ENCODE measurements around the gene TTC7B. TPM values are rescaled to one million over a fixed set of nuclear protein-coding genes. Genes with fewer than 3 reads are reported as not detected.

TTC7B gene
- total RNA-seq, 1 donor from 2014 or later = 46.0 TPM

GRCh38 chr14:90804292-90805083 is 11.7 kb downstream of the TTC7B start:
- Histone ChIP-seq H3K36me3 (ENCODE audit: control insufficient read depth, insufficient read depth, low read length) (no peaks in the 10 kb centered on the region), H3K4me3 (ENCODE audit: low read depth, low read length) (no peak overlapping the region), H3K27me3 (ENCODE audit: control insufficient read depth, insufficient read depth, low read length) (no peaks in the 10 kb centered on the region)
- DNase-seq (ENCODE audit: low read depth) = no peak
- no peak for TF ChIP-seq CTCF (IDR thresholded peaks at IDR 0.05; ENCODE audit: insufficient read depth, low read length, poor library complexity, severe bottlenecking)

- Histone ChIP-seq H3K4me3 (ENCODE audit: low read depth, low read length) (no peak overlapping the region), H3K36me3 (ENCODE audit: control insufficient read depth, insufficient read depth, low read length) (no peaks in the 10 kb centered on the region), H3K27me3 (ENCODE audit: control insufficient read depth, insufficient read depth, low read length) (no peaks in the 10 kb centered on the region)
- DNase-seq (ENCODE audit: low read depth) = no peak
- TF ChIP-seq CTCF (IDR thresholded peaks at IDR 0.05; ENCODE audit: insufficient read depth, low read length, poor library complexity, severe bottlenecking) = no peak
Measured at GRCh38 chr14:90803249-90803648, 13.0 kb downstream of the TTC7B start.

- no peaks in the 10 kb centered on the region for H3K36me3 ChIP-seq (ENCODE audit: control insufficient read depth, insufficient read depth, low read length)
- DNase-seq (ENCODE audit: low read depth) = no peak
- H3K27me3 ChIP-seq (ENCODE audit: control insufficient read depth, insufficient read depth, low read length) = no peaks in the 10 kb centered on the region
- no peak overlapping the region for H3K4me3 ChIP-seq (ENCODE audit: low read depth, low read length)
- no peak for TF ChIP-seq CTCF (IDR thresholded peaks at IDR 0.05; ENCODE audit: insufficient read depth, low read length, poor library complexity, severe bottlenecking)
Measured at GRCh38 chr14:90799420-90799819, 16.8 kb downstream of the TTC7B start.

GRCh38 chr14:90797919-90798318 is 18.3 kb downstream of the TTC7B start:
- DNase-seq (ENCODE audit: low read depth) = no peak
- no peaks in the 10 kb centered on the region for H3K36me3 ChIP-seq (ENCODE audit: control insufficient read depth, insufficient read depth, low read length)
- no peak overlapping the region for H3K4me3 ChIP-seq (ENCODE audit: low read depth, low read length)
- no peak for TF ChIP-seq CTCF (IDR thresholded peaks at IDR 0.05; ENCODE audit: insufficient read depth, low read length, poor library complexity, severe bottlenecking)
- no peaks in the 10 kb centered on the region for H3K27me3 ChIP-seq (ENCODE audit: control insufficient read depth, insufficient read depth, low read length)

GRCh38 chr14:90797451-90797850 is 18.8 kb downstream of the TTC7B start:
- Histone ChIP-seq H3K27me3 (ENCODE audit: control insufficient read depth, insufficient read depth, low read length) (no peaks in the 10 kb centered on the region), H3K4me3 (ENCODE audit: low read depth, low read length) (no peak overlapping the region), H3K36me3 (ENCODE audit: control insufficient read depth, insufficient read depth, low read length) (no peaks in the 10 kb centered on the region)
- DNase-seq (ENCODE audit: low read depth) = no peak
- no peak for TF ChIP-seq CTCF (IDR thresholded peaks at IDR 0.05; ENCODE audit: insufficient read depth, low read length, poor library complexity, severe bottlenecking)

GRCh38 chr14:90796329-90796728 is 19.9 kb downstream of the TTC7B start:
- TF ChIP-seq CTCF (IDR thresholded peaks at IDR 0.05; ENCODE audit: insufficient read depth, low read length, poor library complexity, severe bottlenecking) = no peak
- Histone ChIP-seq H3K4me3 (ENCODE audit: low read depth, low read length) (no peak overlapping the region), H3K27me3 (ENCODE audit: control insufficient read depth, insufficient read depth, low read length) (no peaks in the 10 kb centered on the region), H3K36me3 (ENCODE audit: control insufficient read depth, insufficient read depth, low read length) (no peaks in the 10 kb centered on the region)
- DNase-seq (ENCODE audit: low read depth) = no peak
